GM04503 (cell line): ENCODE results near the gene ZNRF4.

ENCODE experiments used
- DNase-seq: peaks from one replicate; pipeline ENCODE4 v3.0.0-alpha.2; 2012; ENCODE audit warnings: low read depth

The ZNRF4 gene

GRCh38 chr19:5504114-5504513, 48.9 kb downstream of the ZNRF4 start:
- DNase-seq: no peak
